HG03280 (cell line): ENCODE data around the gene TFR2.

Source experiments
- ATAC-seq: cut with Tn5 transposase; IDR thresholded peaks from one replicate; pipeline ENCODE4 v1.9.1; 2021; ENCODE audit warnings: mild to moderate bottlenecking, moderate library complexity; ENCODE audit not compliant: unreplicated experiment

TFR2 gene

DNA sequence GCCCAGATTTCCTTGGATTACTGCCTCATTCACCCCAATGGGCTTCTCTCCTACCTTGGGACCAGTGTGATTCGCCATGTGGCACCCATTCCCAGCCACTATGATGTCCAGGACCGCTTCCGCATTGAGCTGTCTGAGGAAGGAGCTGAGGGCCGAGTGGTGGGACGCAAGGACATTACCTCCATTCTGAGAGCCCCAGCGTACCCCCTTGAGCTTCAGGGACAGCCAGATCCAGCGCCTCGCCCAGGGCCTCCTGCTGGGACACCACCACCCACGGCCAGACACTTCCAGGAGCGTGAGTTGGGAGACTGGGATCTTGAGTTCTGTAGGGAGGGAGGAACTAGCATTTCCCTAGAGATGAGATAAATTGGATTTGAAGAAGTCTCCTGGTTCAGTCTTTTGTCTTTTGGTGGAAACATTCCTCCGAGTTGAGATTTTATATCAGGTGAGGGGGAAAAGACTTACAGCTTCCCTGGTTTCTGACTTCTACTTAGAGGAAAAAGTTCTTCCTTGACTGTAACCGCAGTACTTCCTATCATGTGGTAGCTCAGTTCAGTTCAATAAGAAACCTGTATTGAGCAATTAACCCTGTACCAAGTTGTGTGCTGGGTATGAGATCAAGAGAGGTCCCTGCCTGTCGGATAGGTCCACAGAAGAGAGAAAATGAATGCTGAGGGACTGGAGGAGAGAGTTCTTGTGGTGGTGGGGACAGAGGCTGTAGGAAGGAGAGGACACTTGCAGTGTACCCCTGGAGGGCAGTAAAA, 27.8 kb downstream of the TFR2 start:
- no peak for ATAC-seq

DNA sequence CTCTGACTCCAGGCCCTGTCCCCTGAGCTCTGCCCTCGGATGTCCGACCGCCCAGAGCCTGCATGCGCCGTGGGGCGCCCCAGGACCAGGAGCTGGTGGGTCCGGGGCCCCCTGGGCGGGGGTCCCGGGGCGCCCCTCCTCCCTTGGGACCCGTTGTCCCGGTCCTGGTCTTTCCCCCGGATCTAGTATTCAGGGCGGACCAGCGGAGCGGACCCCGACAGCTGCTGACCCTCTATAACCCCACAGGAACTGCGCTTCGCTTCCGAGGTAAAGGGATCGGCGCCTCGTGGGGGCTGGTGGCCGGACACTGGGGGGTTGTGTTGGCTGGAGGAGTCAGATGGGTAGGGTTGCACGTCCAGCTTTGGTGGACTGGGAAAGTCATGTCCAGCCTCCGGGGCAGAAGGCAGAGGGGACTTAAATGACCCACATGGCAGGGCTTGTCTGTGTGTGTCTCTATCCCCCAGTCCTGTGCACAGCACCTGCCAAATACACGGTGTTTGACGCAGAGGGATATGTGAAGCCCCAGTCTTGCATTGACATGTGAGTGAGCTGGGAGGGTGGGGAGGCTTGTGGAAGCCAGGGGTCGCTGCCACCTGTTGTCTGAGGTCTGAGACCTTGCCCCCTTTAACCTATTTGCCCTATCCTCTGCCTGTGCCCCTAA, 28.5 kb downstream of the TFR2 start:
- ATAC-seq = no peak

DNA sequence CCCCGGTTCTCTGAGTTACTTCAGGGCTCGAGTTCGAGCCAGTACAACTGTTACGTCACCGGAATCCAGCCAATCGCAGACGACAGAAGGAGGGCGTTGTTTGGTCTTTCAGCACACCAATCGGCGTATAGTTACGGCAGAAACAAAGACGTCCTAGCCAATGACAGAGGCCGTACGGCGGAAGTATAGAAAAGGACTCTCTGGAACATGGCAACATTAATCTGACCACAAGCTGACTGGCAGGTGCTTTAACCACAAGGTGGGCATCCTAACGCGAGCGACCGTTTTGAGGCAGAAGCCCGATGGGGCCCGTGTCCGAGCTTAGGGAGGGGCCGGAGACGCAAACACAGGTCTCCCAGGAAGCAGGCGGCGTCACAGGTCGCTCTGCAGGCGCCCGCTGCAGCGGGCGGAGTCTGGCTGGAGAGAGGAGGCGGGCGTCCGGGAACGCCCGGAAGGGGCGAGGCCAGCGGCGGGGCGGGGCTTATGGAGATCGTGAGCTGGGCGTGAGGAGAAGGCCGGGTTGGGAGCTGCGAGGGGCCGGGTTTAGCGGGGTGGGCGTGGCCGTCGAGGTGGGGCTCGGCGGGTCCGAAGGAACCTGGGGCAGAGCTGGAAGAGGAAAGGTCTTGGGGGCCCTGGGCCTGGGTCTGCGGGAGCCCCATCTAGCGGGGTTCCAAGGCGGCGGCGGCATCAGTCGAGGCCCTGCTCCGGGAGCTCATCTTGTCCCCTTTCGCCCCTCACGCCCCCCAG, 29.2 kb downstream of the TFR2 start, which contains the start of gene MOSPD3:
TSS of gene MOSPD3 (plus strand) at position 558 of the 747 bp plus-strand sequence. CDS start 252 bp downstream, outside the sequence.
- ATAC-seq = peak; percentile 95

DNA sequence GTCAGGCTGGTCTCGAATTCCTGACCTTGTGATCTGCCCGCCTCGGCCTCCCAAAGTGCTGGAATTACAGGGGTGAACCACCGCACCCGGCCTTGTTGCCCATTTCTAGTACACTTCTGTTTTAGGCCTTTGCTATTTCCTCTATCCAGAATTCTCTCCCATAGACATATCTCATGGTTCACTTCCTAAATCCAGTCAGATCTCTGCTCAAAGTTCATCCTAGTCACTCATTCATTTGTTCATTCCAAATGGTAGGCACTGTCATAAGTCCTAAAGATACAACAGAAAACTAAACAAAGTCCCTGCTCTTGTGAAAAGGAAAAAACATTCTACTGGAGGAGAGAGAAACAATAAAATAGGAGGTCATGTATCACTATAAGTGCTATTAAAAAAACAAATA, 31.4 kb downstream of the TFR2 start:
- no peak for ATAC-seq

DNA sequence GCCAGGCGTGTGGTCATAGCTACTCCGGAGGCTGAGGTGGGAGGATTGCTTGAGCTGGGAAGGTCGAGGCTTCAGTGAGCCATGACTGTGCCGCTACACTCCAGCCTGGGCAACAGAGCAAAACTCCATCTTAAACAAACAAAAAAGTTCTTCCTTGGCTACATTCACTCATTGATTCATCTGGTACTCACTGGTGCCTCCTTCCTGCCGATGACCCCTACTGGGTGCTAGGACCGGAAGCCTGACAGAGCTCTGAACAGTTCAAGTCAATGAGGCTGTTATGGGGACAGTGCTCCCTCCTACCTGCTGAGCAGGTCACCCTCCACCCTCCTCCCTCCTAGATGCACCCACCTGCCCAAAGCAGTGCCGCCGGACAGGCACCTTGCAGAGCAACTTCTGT, 34.2 kb downstream of the TFR2 start:
- no peak for ATAC-seq

DNA sequence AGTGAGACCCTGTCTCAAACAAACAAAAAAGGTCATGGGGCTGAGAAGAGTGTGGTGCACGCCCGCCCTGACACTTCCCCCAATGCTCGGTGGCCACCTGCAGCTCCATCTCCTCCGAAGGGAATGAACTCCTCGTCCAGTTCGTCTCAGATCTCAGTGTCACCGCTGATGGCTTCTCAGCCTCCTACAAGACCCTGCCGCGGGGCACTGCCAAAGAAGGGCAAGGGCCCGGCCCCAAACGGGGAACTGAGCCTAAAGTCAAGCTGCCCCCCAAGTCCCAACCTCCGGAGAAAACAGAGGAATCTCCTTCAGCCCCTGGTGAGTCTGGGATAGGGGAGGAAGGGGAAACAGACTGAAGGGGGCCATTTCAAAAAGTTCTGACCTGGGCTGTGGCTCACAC, 35.0 kb downstream of the TFR2 start:
- no peak for ATAC-seq

DNA sequence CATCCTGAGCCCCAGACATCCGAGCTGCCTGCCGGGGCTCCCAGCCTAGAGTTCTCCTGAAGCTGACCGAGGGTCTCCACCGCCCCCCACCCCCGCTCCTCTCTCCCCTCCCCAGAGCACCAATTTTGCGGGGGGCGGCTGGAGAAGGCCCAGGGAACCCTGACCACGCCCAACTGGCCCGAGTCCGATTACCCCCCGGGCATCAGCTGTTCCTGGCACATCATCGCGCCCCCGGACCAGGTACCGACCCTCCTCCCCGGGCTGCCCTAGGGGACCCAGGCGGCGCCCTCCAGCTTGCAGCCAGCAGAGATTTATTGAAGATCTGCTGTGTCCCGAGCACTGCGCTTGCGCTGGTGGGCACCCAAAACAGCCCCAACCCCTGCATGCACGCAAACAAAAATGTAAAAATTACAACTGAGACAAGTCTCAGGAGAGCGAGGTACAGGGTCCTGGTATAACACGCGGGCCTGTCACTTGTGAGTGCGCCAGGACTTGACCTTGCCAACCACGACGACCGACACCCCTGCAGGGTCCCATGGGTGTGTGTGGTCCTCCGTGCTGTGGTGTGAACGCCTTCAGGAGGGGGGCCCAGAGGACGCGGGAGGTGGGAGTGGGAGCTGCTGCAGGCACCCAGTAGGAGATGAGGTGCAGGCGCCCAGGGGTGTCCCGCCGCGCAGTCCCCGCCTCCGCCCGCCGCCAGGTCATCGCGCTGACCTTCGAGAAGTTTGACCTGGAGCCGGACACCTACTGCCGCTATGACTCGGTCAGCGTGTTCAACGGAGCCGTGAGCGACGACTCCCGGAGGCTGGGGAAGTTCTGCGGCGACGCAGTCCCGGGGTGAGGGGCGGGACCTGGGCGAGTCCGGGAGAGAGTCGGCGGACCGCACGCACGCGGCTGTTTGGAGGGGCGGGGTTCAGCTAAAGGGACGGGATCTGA, 36.1 kb downstream of the TFR2 start:
- ATAC-seq = no peak

DNA sequence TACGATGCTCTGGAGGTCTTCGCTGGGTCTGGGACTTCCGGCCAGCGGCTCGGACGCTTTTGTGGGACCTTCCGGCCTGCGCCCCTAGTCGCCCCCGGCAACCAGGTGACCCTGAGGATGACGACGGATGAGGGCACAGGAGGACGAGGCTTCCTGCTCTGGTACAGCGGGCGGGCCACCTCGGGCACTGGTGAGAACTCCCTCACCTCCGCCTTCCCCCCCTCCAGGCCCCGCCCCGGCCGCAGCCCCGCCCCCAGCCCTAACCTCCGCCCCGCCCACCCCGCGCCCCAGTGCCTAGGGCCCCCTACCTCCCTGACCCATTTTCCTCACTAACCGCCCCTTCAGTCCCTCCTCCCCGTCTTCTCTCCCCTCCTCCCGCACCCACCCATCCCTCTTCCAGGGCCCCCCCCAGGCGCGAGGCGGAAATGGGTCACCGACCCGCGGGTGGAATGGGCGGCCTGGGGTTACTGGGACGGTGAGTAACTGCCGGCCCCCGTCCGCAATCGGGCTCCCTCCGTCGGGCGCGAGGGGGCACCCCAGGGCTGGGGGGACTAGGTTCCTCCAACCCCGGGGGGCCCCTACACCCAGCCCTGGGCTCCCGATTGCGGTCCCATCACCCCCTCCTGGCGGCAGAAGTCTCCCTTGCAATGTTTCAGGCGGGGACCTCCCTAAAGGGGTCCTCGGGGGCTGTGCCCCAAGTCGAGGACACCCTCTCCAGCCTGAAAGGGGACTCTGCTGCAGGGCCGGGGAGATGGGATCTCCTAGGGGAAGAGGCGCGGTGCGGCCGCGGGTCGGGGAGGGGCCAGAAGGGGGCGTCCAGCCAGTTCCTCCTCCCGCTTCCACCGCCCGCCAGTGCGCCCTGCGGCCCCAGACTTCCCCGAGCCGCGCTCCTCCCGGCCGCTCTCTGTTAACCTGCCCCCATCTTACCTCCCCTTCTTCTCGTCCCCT, 37.0 kb downstream of the TFR2 start:
- peak; percentile 52 for ATAC-seq

DNA sequence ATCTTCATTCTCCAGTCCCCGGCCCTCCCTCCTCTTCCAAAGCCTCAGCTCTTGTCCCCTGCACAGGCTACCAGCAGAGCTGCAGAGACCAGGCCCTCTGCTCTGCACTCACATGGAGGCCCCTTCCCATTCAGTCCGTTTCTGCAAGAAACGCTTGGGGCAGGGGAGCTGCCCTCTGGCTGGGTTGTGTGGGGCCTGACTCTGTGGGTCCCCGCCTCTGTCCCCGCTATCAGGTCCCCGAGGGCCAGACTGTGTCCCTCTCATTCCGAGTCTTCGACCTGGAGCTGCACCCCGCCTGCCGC, 37.7 kb downstream of the TFR2 start:
- peak; percentile 5 for ATAC-seq

DNA sequence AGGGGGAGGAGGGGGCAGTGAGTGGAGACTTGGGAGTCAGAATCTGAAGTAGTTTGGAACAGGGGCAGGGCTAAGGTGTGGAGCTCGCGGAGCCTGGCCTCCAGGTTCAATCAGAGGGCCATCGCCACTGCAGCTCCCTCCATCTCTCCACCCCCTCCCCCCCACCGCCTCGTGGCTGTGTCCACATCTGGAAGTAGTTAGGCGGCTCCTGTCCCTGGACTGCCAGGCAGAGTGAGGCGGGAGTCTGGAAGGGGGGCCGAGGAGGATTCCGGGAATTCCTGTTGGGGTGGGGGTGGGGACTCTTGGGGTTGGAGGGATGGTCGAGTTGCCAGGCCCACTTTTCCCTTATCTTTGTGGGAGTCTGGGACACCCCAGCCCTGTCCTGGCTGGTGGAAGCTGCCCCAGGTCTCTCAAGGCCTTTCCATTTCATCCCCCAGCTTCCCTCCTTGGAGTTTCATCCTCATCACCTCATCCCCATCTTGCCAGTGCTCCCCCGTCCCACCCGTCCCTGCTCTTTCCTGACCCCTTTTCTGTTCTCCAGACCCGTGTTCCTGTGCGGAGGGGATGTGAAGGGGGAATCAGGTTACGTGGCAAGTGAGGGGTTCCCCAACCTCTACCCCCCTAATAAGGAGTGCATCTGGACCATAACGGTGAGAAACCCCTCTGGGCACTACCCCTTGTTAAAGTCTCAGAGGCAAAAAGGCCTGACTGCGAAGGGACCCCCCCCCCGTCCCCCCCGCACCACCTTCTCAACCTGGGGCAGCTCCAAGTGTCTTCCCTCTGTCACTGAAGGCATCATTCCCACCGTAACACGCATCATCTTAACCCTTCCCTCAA, 38.2 kb downstream of the TFR2 start:
- ATAC-seq = no peak

DNA sequence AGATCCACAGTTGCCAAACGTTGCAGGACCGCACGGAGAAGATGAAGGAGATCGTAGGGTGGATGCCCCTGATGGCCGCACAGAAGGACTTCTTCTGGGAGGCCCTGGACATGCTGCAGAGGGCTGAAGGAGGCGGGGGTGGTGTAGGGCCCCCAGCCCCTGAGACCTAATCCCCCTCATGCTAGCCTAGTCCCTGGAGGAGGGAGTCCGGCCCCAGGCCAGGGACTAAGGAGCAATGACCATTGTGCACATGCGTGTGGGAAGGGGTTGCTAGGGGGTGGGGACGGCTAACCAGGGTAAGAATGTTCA, 40.7 kb downstream of the TFR2 start:
- ATAC-seq = no peak

DNA sequence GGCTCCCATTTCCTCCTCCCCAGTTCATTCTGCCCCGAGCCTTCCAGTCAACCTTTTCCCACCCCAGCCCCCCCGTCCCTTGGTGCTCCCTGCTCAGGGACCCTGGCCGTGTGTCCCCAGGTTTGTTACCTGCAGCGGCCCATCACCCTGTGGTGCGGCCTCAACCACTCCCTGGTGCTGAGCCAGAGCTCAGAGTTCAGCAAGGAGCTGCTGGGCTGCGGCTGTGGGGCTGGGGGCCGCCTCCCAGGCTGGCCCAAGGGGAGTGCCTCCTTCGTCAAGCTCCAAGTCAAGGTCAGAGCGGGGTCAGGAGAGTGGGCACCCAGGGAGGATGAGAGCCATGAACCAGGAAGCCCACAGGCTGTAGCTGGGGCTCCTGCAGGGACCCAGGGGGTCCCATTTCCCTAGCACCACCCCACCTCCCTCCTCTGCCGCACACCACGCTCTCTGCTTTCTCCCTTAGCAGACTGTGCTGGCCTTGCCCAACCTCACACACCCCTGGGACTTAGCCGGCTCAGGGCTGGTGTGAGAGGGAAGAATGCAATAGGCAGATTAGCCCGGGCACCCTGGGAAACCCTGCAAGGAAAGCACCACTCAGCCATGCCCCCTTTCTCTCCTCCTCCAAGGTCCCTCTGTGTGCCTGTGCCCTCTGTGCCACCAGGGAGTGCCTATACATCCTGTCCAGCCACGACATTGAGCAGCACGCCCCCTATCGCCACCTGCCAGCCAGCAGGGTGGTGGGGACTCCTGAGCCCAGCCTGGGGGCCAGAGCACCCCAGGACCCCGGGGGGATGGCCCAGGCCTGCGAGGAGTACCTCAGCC, 41.2 kb downstream of the TFR2 start:
- no peak for ATAC-seq

DNA sequence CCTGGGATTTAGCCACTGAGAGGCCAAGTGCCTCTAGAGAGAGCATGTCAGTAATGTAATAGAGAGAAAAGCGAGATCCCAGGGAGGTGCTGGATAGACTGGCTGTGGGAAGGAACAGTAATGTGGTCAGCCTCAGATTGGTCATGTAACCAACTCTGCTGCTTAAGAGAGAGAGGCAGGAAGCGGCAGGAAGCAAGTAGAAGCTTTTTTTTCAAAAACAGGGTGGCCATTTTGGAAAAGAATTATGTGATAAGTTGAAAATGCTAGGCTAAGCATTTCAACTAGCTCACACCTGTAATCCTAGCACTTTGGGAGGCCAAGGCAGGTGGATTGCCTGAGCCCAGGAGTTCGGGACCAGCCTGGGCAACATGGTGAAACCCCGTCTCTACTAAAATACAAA, 42.9 kb downstream of the TFR2 start:
- no peak for ATAC-seq

DNA sequence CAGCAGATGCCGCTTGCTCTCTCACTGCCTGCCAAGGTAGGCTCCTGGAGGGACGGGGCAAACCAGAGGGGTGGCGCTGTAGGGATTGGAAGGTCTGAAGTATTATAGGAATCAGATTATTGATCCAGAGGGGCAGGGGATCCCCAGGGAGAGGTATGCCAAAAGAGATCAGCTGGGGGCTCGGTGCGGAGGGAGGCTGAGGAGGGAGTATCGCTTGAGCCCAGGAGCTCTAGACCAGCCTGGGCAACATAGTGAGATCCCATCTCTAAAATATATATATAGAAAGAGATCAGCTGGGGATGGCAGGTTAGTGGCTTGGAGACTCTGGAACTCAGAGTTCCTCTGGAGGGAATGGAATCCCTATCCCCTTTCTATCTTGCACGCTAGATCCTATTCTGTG, 46.2 kb downstream of the TFR2 start:
- ATAC-seq = no peak

DNA sequence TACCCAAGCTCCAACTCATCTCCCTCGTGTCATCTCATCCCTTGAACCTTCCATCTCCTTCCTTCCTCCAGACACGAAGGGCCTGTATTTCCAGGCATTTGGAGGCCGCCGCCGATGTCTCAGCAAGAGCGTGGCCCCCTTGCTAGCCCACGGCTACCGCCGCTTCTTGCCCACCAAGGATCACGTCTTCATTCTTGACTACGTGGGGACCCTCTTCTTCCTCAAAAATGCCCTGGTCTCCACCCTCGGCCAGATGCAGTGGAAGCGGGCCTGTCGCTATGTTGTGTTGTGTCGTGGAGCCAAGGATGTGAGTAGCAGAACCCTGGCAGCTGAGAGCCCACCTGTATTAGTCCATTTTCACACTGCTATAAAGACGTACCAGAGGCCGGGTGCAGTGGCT, 49.8 kb downstream of the TFR2 start:
- ATAC-seq = no peak

DNA sequence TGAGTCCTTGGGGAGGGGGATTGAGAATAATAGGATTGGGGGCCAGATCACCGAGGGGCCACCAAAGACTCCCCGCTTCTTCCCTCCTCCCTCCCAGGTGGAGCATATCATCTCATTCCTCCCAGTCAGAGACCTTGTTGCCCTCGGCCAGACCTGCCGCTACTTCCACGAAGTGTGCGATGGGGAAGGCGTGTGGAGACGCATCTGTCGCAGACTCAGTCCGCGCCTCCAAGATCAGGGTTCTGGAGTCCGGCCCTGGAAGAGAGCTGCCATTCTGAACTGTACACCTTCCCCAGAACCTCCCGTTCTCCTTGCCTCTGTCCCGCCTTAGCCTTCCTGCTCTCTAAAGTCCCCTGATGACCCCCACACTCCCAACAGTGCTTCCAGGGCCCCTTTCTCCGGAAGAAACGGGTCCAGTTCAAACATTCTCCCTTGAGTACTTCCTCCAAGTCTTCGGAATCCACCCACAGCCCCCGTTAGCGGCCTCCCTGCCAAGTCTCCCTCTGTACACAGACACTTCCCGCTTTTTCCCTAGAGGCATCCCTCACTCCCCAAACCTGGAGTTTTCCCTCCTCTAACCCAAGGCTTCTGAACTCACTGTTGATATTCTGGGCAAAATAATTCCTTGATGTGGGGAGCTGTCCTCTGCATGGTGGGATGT, 51.1 kb downstream of the TFR2 start:
- ATAC-seq = no peak

DNA sequence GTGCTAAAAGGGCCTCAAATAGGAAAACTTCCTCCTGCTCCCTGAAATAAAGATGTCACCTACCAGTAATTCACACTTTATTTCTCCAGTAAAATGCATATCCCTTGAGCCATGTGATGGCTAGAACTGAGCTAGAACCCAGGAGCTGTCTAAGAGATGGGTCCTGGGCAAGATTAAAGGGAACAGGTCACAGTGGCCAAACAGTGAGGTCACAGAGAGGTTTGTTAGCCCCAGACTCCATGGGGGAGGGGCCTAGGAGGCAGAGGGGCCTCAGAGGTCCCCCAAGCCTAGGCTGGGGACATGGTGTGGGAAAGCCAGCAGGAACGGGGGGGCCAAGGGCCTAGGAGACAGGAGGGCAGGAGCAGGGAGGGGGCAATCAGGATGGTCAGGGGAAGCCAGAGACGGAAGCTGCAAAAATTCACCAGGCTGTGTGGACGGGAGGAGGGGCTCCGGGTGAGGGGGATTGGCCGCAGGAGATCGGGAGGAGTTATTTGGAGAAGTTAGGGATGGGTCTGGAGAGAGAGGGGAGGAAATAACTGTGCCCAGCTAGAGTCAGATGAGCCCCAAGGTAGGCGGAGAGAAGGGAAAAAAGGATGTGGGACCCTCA, 51.9 kb downstream of the TFR2 start:
- no peak for ATAC-seq
